Smooth muscle cell (in vitro differentiated cells): ENCODE results near the gene HOMER3. TPM values are rescaled to one million over a fixed set of nuclear protein-coding genes. Genes with fewer than 3 reads are reported as not detected.

Experiments
- DNase-seq: peaks from one replicate; lab custom pipeline; 2025; ENCODE audit not compliant: unreplicated experiment; lab: John Stamatoyannopoulos, UW
- H2AFZ ChIP-seq: fragments of 200-600 bp; sonication (generic); 2 replicates; pipeline ENCODE4 v1.6.0; 2016; ENCODE audit warnings: antibody characterized with exemption, low read depth, mild to moderate bottlenecking
- H3F3A ChIP-seq: fragments of 200-600 bp; sonication (generic); 2 replicates; pipeline ENCODE4 v1.6.0; 2017; ENCODE audit warnings: antibody characterized with exemption, low read depth
- H3K27ac ChIP-seq: fragments of 200-600 bp; sonication (generic); 2 replicates; pipeline ENCODE4 v1.5.1; 2016; ENCODE audit warnings: low read depth, mild to moderate bottlenecking
- H3K27me3 ChIP-seq: fragments of 200-600 bp; sonication (generic); 2 replicates; pipeline ENCODE4 v1.6.1; 2016; ENCODE audit warnings: low read depth, mild to moderate bottlenecking
- H3K36me3 ChIP-seq: fragments of 200-600 bp; sonication (generic); 2 replicates; pipeline ENCODE4 v1.5.1; 2016; ENCODE audit warnings: low read depth
- H3K4me1 ChIP-seq: fragments of 200-600 bp; sonication (generic); 2 replicates; pipeline ENCODE4 v1.5.1; 2016; ENCODE audit warnings: low read depth
- H3K4me2 ChIP-seq: fragments of 200-600 bp; sonication (generic); 2 replicates; pipeline ENCODE4 v1.6.0; 2016; ENCODE audit warnings: mild to moderate bottlenecking
- H3K4me3 ChIP-seq: fragments of 200-600 bp; sonication (generic); 2 replicates; pipeline ENCODE4 v1.5.1; 2016; ENCODE audit warnings: mild to moderate bottlenecking
- H3K79me2 ChIP-seq: fragments of 200-600 bp; sonication (generic); 2 replicates; pipeline ENCODE4 v1.6.0; 2016; ENCODE audit warnings: low read depth, mild to moderate bottlenecking
- H3K9ac ChIP-seq: fragments of 200-600 bp; sonication (generic); 2 replicates; pipeline ENCODE4 v1.6.0; 2016; ENCODE audit warnings: low read depth
- H3K9me3 ChIP-seq: fragments of 200-600 bp; sonication (generic); replicated peaks from 2 replicates; pipeline ENCODE4 v1.5.1; 2016; ENCODE audit warnings: low read depth
- H4K20me1 ChIP-seq: fragments of 200-600 bp; sonication (generic); 2 replicates; pipeline ENCODE4 v1.6.0; 2016; ENCODE audit warnings: low read depth
- CTCF ChIP-seq: fragments of 200-600 bp; sonication (generic); IDR thresholded peaks from 2 replicates; pipeline ENCODE4 v1.5.1; 2017; ENCODE audit warnings: borderline replicate concordance, mild to moderate bottlenecking, antibody characterized with exemption; ENCODE audit not compliant: insufficient read depth, poor library complexity, severe bottlenecking
- WGBS: methylation state at CpG from one replicate; pipeline ENCODE4 v1.1.7; 2016; ENCODE audit warnings: low lambda C conversion rate; 5-methylcytosine and 5-hydroxymethylcytosine counted together
- polyA plus RNA-seq: library from polyadenylated mRNA; unstranded; fragments of >200 nt; fragmentation: Nextera tagmentation; extraction: Ambion mirVana; gene quantifications from 2 replicates; pipeline ENCODE4 v1.2.1, GENCODE V29; 2016
- total RNA-seq: library from RNA; depleted of rRNA; stranded (reverse); fragments of >200 nt; gene quantifications from 2 replicates; pipeline ENCODE4 v1.2.3, GENCODE V29; 2014

Gene HOMER3
- total and polyA plus RNA-seq, 2 experiments from 2014 or later, result 37.4 to 88.1 TPM

- Histone ChIP-seq H3K9me3 (no peaks in the 10 kb centered on the region), H3K4me2 (no peak overlapping the region), H3K36me3 (no peaks in the 10 kb centered on the region), H3K4me1 (no peaks in the 10 kb centered on the region), H3K4me3 (no peak overlapping the region), H3F3A (no peaks in the 10 kb centered on the region), H3K9ac (no peak overlapping the region), H3K27me3 (no peaks in the 10 kb centered on the region), H2AFZ (no peak overlapping the region), H3K79me2 (no peaks in the 10 kb centered on the region), H3K27ac (no peak overlapping the region), H4K20me1 (no peaks in the 10 kb centered on the region)
- no peak for DNase-seq
- 95% methylated on average over 5 of the region's 5 CpGs for WGBS
- no peak for TF ChIP-seq CTCF
Measured at GRCh38 chr19:18972851-18973250, 31.8 kb upstream of the HOMER3 start.

- 52% methylated on average over 12 of the region's 12 CpGs for WGBS
- H2AFZ ChIP-seq, result no peak overlapping the region
- H3K4me3 ChIP-seq, result no peak overlapping the region
- no peak for DNase-seq
- no peaks in the 10 kb centered on the region for H3K79me2 ChIP-seq
- no peak for TF ChIP-seq CTCF
- no peaks in the 10 kb centered on the region for H4K20me1 ChIP-seq
- H3F3A ChIP-seq, result no peaks in the 10 kb centered on the region
- no peaks in the 10 kb centered on the region for H3K27me3 ChIP-seq
- H3K36me3 ChIP-seq, result no peaks in the 10 kb centered on the region
- H3K9me3 ChIP-seq, result no peaks in the 10 kb centered on the region
- H3K4me2 ChIP-seq, result peak overlapping the region; percentile 28
- H3K9ac ChIP-seq, result no peak overlapping the region
- H3K4me1 ChIP-seq, result no peaks in the 10 kb centered on the region
- H3K27ac ChIP-seq, result no peak overlapping the region
Measured at GRCh38 chr19:18972301-18972811, 31.3 kb upstream of the HOMER3 start.

- Histone ChIP-seq H3K36me3 (no peaks in the 10 kb centered on the region), H3K9me3 (no peaks in the 10 kb centered on the region), H3K79me2 (no peaks in the 10 kb centered on the region), H2AFZ (no peak overlapping the region), H3F3A (no peaks in the 10 kb centered on the region), H4K20me1 (no peaks in the 10 kb centered on the region), H3K4me1 (no peaks in the 10 kb centered on the region), H3K9ac (no peak overlapping the region), H3K4me2 (no peak overlapping the region), H3K27ac (no peak overlapping the region), H3K4me3 (no peak overlapping the region), H3K27me3 (no peaks in the 10 kb centered on the region)
- WGBS, result 93% methylated on average over 13 of the region's 13 CpGs
- TF ChIP-seq CTCF, result no peak
- DNase-seq, result no peak
Measured at GRCh38 chr19:18969931-18970659, 29.1 kb upstream of the HOMER3 start.
